OCI-LY3 (cell line): ENCODE data around the gene ELL2.

Experiments
- H2AFZ ChIP-seq: fragments of 200-600, 300-600 bp; shearing (Covaris generic); 2 replicates; pipeline ENCODE4 v1.6.0; 2014; ENCODE audit warnings: antibody characterized with exemption, low read depth, low read length
- H3K27ac ChIP-seq: fragments of 200-600, 300-600 bp; sonication (generic); 2 replicates; pipeline ENCODE4 v1.5.1; 2014; ENCODE audit warnings: mild to moderate bottlenecking, low read length, moderate library complexity, mixed read lengths
- H3K27me3 ChIP-seq: fragments of 200-600, 300-600 bp; sonication (generic); 2 replicates; pipeline ENCODE4 v1.6.1; 2014; ENCODE audit warnings: low read depth, low read length, mixed read lengths
- H3K36me3 ChIP-seq: fragments of 200-600, 300-600 bp; sonication (generic); replicated peaks from 2 replicates; pipeline ENCODE3; 2014; ENCODE audit warnings: low read depth, low read length, mixed read lengths
- H3K4me1 ChIP-seq: fragments of 300-600, 200-600 bp; sonication (generic); 2 replicates; pipeline ENCODE4 v1.6.1; 2014; ENCODE audit warnings: low read length, mixed read lengths
- H3K4me2 ChIP-seq: fragments of 200-600, 300-600 bp; sonication (generic); 2 replicates; pipeline ENCODE4 v1.6.1; 2014; ENCODE audit warnings: low read length, mixed read lengths
- H3K4me3 ChIP-seq: fragments of 300-600, 200-600 bp; sonication (generic); 2 replicates; pipeline ENCODE4 v1.5.1; 2014; ENCODE audit warnings: antibody characterized with exemption, mild to moderate bottlenecking, low read length, moderate library complexity
- H3K79me2 ChIP-seq: fragments of 300-600, 200-600 bp; shearing (Covaris generic); 2 replicates; pipeline ENCODE4 v1.6.1; 2014; ENCODE audit warnings: mild to moderate bottlenecking, low read length, mixed read lengths
- H3K9ac ChIP-seq: fragments of 300-600, 200-600 bp; shearing (Covaris generic); 2 replicates; pipeline ENCODE4 v1.6.0; 2014; ENCODE audit warnings: mild to moderate bottlenecking, low read length, moderate library complexity
- H3K9me3 ChIP-seq: fragments of 200-600, 300-600 bp; shearing (Covaris generic); 2 replicates; pipeline ENCODE4 v1.6.1; 2014; ENCODE audit warnings: low read length, mixed read lengths; ENCODE audit not compliant: insufficient read depth
- H4K20me1 ChIP-seq: fragments of 200-600, 300-600 bp; sonication (generic); 2 replicates; pipeline ENCODE4 v1.6.1; 2016; ENCODE audit warnings: low read length, mixed read lengths; ENCODE audit not compliant: insufficient read depth
- CTCF ChIP-seq: fragments of 200-600, 300-600 bp; sonication (generic); IDR thresholded peaks from 2 replicates; pipeline ENCODE4 v1.5.1; 2014; ENCODE audit warnings: antibody characterized with exemption, low read length, low read depth
- EZH2phosphoT487 ChIP-seq: fragments of 200-600 bp; shearing (Covaris generic); IDR thresholded peaks from 2 replicates; pipeline ENCODE4 v1.6.1; 2018; ENCODE audit warnings: antibody characterized with exemption, mixed run types, low read depth

Gene ELL2

DNA sequence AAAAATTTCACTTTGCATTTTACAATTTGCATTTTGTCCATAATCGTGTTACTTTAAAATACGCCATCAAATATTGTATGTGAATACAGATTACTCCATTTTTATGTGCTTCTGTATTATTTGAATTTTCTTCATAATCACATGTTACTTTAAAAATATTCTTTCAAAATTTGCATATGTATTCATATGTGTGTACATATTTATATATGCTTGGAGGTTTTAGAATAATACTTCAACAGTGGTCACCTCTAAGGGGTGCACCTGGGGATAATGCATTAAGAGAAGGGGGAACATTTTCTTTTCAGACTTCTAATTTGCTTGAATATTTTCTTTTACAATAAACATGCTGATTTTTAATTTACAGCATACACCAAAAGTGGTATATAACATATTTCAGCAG, 21.9 kb upstream of the ELL2 start:
- H3K4me3 ChIP-seq: no peak overlapping the region
- no peak overlapping the region for H2AFZ ChIP-seq
- no peaks in the 10 kb centered on the region for H3K27me3 ChIP-seq
- no peak for TF ChIP-seq EZH2phosphoT487
- no peak for TF ChIP-seq CTCF
- no peaks in the 10 kb centered on the region for H3K36me3 ChIP-seq
- H3K9me3 ChIP-seq: no peaks in the 10 kb centered on the region
- no peaks in the 10 kb centered on the region for H3K4me1 ChIP-seq
- H3K9ac ChIP-seq: no peak overlapping the region
- H4K20me1 ChIP-seq: no peaks in the 10 kb centered on the region
- H3K79me2 ChIP-seq: no peaks in the 10 kb centered on the region
- no peak overlapping the region for H3K27ac ChIP-seq
- no peak overlapping the region for H3K4me2 ChIP-seq

- H3K27ac ChIP-seq: no peak overlapping the region
- H3K9ac ChIP-seq: no peak overlapping the region
- H3K4me3 ChIP-seq: no peak overlapping the region
- no peaks in the 10 kb centered on the region for H3K79me2 ChIP-seq
- TF ChIP-seq CTCF (no peak), EZH2phosphoT487 (no peak)
- H3K36me3 ChIP-seq: no peaks in the 10 kb centered on the region
- H3K4me2 ChIP-seq: no peak overlapping the region
- H3K9me3 ChIP-seq: no peaks in the 10 kb centered on the region
- H3K4me1 ChIP-seq: no peaks in the 10 kb centered on the region
- no peaks in the 10 kb centered on the region for H4K20me1 ChIP-seq
- H2AFZ ChIP-seq: no peak overlapping the region
- H3K27me3 ChIP-seq: no peaks in the 10 kb centered on the region
Measured at GRCh38 chr5:95983080-95983479, 21.4 kb upstream of the ELL2 start.

DNA sequence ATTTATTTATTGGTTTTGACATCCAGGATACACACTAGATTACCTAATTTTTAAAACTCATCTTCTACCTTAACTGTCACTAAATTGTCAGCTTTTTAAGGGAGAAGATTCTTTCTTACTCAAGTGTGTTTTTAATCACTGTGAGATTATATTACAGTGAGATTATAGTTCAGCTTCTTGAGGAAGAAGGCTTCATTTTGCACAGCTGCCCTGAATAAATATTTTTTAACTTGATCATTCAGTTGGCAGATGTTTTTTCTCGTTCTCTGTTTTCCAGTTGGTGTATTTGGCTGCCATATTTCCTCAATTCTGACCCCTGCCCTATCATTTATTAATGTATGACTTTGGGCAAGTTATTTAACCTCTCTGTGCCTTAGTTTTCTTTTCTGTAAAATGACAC, 15.0 kb upstream of the ELL2 start:
- TF ChIP-seq EZH2phosphoT487 (no peak), CTCF (no peak)
- H3K4me2 ChIP-seq: no peak overlapping the region
- no peaks in the 10 kb centered on the region for H4K20me1 ChIP-seq
- H3K4me1 ChIP-seq: no peaks in the 10 kb centered on the region
- no peaks in the 10 kb centered on the region for H3K79me2 ChIP-seq
- no peak overlapping the region for H2AFZ ChIP-seq
- no peak overlapping the region for H3K4me3 ChIP-seq
- H3K9ac ChIP-seq: no peak overlapping the region
- no peaks in the 10 kb centered on the region for H3K9me3 ChIP-seq
- H3K27me3 ChIP-seq: no peaks in the 10 kb centered on the region
- no peak overlapping the region for H3K27ac ChIP-seq
- no peaks in the 10 kb centered on the region for H3K36me3 ChIP-seq

- H4K20me1 ChIP-seq: no peaks in the 10 kb centered on the region
- H3K4me2 ChIP-seq: no peak overlapping the region
- no peaks in the 10 kb centered on the region for H3K9me3 ChIP-seq
- H2AFZ ChIP-seq: no peak overlapping the region
- no peak for TF ChIP-seq CTCF
- no peak for TF ChIP-seq EZH2phosphoT487
- H3K27ac ChIP-seq: no peak overlapping the region
- no peaks in the 10 kb centered on the region for H3K4me1 ChIP-seq
- H3K4me3 ChIP-seq: no peak overlapping the region
- no peaks in the 10 kb centered on the region for H3K27me3 ChIP-seq
- H3K9ac ChIP-seq: no peak overlapping the region
- no peaks in the 10 kb centered on the region for H3K79me2 ChIP-seq
- no peaks in the 10 kb centered on the region for H3K36me3 ChIP-seq
Measured at GRCh38 chr5:95975703-95976102, 14.1 kb upstream of the ELL2 start.
